Panc1 (cell line): Measurements from ENCODE around the gene SBNO2.

Experiments
- CTCF ChIP-seq: fragments of 450-650 bp; IDR thresholded peaks from 2 replicates; pipeline ENCODE4 v1.5.1; 2017; ENCODE audit warnings: mild to moderate bottlenecking
- POLR2AphosphoS5 ChIP-seq: IDR thresholded peaks from 2 replicates; pipeline ENCODE4 v1.6.1; 2012; ENCODE audit warnings: mild to moderate bottlenecking, low read depth, low read length, moderate library complexity
- SIN3A ChIP-seq: IDR thresholded peaks from 2 replicates; pipeline ENCODE4 v1.6.1; 2012; ENCODE audit warnings: low read depth, mild to moderate bottlenecking, low read length, moderate library complexity, borderline replicate concordance; ENCODE audit not compliant: insufficient read depth
- TCF7L2 ChIP-seq: IDR thresholded peaks from 2 replicates; pipeline ENCODE4 v1.6.1; 2011; ENCODE audit warnings: mild to moderate bottlenecking, low read depth, low read length, inconsistent platforms

- TF ChIP-seq CTCF (no peak), POLR2AphosphoS5 (no peak), SIN3A (no peak), TCF7L2 (no peak)
Measured at GRCh38 chr19:1082165-1082927, 91.7 kb downstream of the SBNO2 start.
